MCF 10A (cell line): ENCODE data around the gene MAPKAPK5. TPM values are rescaled to one million over a fixed set of nuclear protein-coding genes. Genes with fewer than 3 reads are reported as not detected.
A peak's percentile ranks its signal among the peaks of the same experiment; 100 is the strongest.

Experiments
- Bru-seq: library from RNA; stranded (reverse); fragments of 400-500 nt; gene quantifications from one replicate; lab custom pipeline; 2021; lab: Mats Ljungman, UMichigan
- BruChase-seq, 2 experiments: library from RNA; stranded (reverse); fragments of 400-500 nt; gene quantifications; one replicate each; lab custom pipeline; 2021; lab: Mats Ljungman, UMichigan
- BruUV-seq: library from RNA; stranded (reverse); fragments of 400-500 nt; replicated peaks from 2 replicates; lab custom pipeline; 2021; lab: Mats Ljungman, UMichigan
- CTCF ChIA-PET: fragments of 300-600 bp; sonication (Branson Sonifier 250); formaldehyde crosslinking; extraction: SDS; loops from one replicate; lab custom pipeline; 2021; ENCODE audit warnings: antibody characterized with exemption, inconsistent platforms; lab: Yijun Ruan, JAX
- POLR2A ChIA-PET: fragments of 300-600, 350-650 bp; sonication (Branson Sonifier 250); formaldehyde crosslinking; extraction: SDS; loops from one replicate; lab custom pipeline; 2020; ENCODE audit warnings: antibody characterized with exemption, inconsistent platforms; lab: Yijun Ruan, JAX
- DNase-seq: peaks from one replicate; pipeline ENCODE4 v3.0.0-alpha.2; 2018; ENCODE audit not compliant: unreplicated experiment
- H3K27ac Mint-ChIP-seq: one replicate; pipeline ENCODE4 v1.8.0; 2022; ENCODE audit warnings: mild to moderate bottlenecking, low read depth, mixed read lengths; ENCODE audit not compliant: unreplicated experiment
- H3K27me3 Mint-ChIP-seq: one replicate; pipeline ENCODE4 v1.8.0; 2022; ENCODE audit warnings: mixed read lengths; ENCODE audit not compliant: insufficient read depth, unreplicated experiment
- H3K36me3 Mint-ChIP-seq: one replicate; pipeline ENCODE4 v1.8.0; 2022; ENCODE audit warnings: mild to moderate bottlenecking, moderate library complexity, mixed read lengths; ENCODE audit not compliant: insufficient read depth, unreplicated experiment
- H3K4me1 Mint-ChIP-seq: one replicate; pipeline ENCODE4 v1.8.0; 2022; ENCODE audit warnings: mixed read lengths; ENCODE audit not compliant: insufficient read depth, unreplicated experiment
- H3K4me3 Mint-ChIP-seq: one replicate; pipeline ENCODE4 v1.8.0; 2022; ENCODE audit warnings: mild to moderate bottlenecking, moderate library complexity, mixed read lengths; ENCODE audit not compliant: unreplicated experiment
- H3K9me3 Mint-ChIP-seq: one replicate; pipeline ENCODE4 v1.8.0; 2022; ENCODE audit warnings: mixed read lengths; ENCODE audit not compliant: unreplicated experiment
- CTCF ChIP-seq: fragments of 200-600 bp; IDR thresholded peaks from one replicate; pipeline ENCODE4 v1.8.0; 2022; ENCODE audit warnings: antibody characterized with exemption, mild to moderate bottlenecking; ENCODE audit not compliant: unreplicated experiment
- intact Hi-C: fragments of 100-400 bp; cut with micrococcal nuclease; formaldehyde crosslinking; loops from 2 replicates; pipeline ENCODE4 v1.14.1; 2022
- long read RNA-seq: library from polyadenylated mRNA; stranded (forward); transcript quantifications from one replicate; pipeline ENCODE4 v2.0.0, GENCODE V29; 2022
- total RNA-seq: library from RNA; stranded (reverse); gene quantifications from 2 replicates; pipeline ENCODE4 v1.2.3, GENCODE V29; 2022

MAPKAPK5 gene, protein sequence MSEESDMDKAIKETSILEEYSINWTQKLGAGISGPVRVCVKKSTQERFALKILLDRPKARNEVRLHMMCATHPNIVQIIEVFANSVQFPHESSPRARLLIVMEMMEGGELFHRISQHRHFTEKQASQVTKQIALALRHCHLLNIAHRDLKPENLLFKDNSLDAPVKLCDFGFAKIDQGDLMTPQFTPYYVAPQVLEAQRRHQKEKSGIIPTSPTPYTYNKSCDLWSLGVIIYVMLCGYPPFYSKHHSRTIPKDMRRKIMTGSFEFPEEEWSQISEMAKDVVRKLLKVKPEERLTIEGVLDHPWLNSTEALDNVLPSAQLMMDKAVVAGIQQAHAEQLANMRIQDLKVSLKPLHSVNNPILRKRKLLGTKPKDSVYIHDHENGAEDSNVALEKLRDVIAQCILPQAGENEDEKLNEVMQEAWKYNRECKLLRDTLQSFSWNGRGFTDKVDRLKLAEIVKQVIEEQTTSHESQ
- total RNA-seq (46.3 and 51.3 TPM in 2 replicates), Bru-seq, nascent RNA (percentile 83 among the genes with signal in this experiment), BruChase-seq, experiment 1, labeled RNA remaining after a 6-hour chase (percentile 81 among the genes with signal in this experiment), BruChase-seq, experiment 2, labeled RNA remaining after a 2-hour chase (percentile 82 among the genes with signal in this experiment)
- long read RNA-seq, full-length matches to known transcripts, result 63 of 108 reads
- long read RNA-seq, partial matches to known transcripts, result 0 of 108 reads
- long read RNA-seq, other reads (novel, unspliced or antisense), result 45 of 108 reads

GRCh38 chr12:111841750-111842555 is at the start of gene MAPKAPK5:
TSS of gene MAPKAPK5 (plus strand) at chr12:111842228. CDS start at chr12:111842734, 506 bp downstream.
- H3K27me3 Mint-ChIP-seq, result no peaks in the 10 kb centered on the region
- peaks cover 27% of the 10 kb centered on the region for H3K36me3 Mint-ChIP-seq
- intact Hi-C loops, result loop anchor here (10.0 kb wide), 1 partner anchor 543 kb away; the partner anchor contains the start of gene HECTD4

GRCh38 chr12:111792856-111793235 is 49.2 kb upstream of the MAPKAPK5 start:
- CTCF ChIA-PET, result interaction anchor here (0.6 to 0.9 kb wide), 2 partner anchors 20 to 253 kb away, joined by 3 read pairs; no protein-coding TSS in a partner anchor
- Mint-ChIP-seq H3K27me3 (no peaks in the 10 kb centered on the region), H3K4me1 (peaks cover 6% of the 10 kb centered on the region), H3K27ac (no peak overlapping the region), H3K36me3 (no peaks in the 10 kb centered on the region), H3K9me3 (no peaks in the 10 kb centered on the region), H3K4me3 (no peak overlapping the region)
- no peak for DNase-seq
- TF ChIP-seq CTCF, result no peak
- POLR2A ChIA-PET, result interaction anchor here (1.0 kb wide), 1 partner anchor 107 kb away, joined by 3 read pairs; the partner anchor contains the start of genes ACAD10 and BRAP
- BruUV-seq, result no TSS peak
- intact Hi-C loops, result no loop called here

More at GRCh38 chr12:111841750-111842555, at the start of gene MAPKAPK5:
- peak within 1 kb of the TSS; percentile 93 for H3K4me3 Mint-ChIP-seq
- peaks cover 26% of the 10 kb centered on the region for H3K4me1 Mint-ChIP-seq
- no TSS peak for BruUV-seq
- H3K27ac Mint-ChIP-seq, result peak within 1 kb of the TSS; percentile 99
- H3K9me3 Mint-ChIP-seq, result no peaks in the 10 kb centered on the region
- TF ChIP-seq CTCF, result no peak
- CTCF ChIA-PET, result interaction anchor here (0.8 to 2.1 kb wide), 3 partner anchors 9 to 89 kb away, joined by 3 to 7 read pairs (median 3); no protein-coding TSS in a partner anchor
- POLR2A ChIA-PET, result interaction anchor here (0.7 to 3.6 kb wide), 22 partner anchors 7 to 1095 kb away, joined by 3 to 26 read pairs (median 5); partner anchors contain the start of genes ACAD10, BRAP, ERP29 and TMEM116
- peak; percentile 92 for DNase-seq

DNA sequence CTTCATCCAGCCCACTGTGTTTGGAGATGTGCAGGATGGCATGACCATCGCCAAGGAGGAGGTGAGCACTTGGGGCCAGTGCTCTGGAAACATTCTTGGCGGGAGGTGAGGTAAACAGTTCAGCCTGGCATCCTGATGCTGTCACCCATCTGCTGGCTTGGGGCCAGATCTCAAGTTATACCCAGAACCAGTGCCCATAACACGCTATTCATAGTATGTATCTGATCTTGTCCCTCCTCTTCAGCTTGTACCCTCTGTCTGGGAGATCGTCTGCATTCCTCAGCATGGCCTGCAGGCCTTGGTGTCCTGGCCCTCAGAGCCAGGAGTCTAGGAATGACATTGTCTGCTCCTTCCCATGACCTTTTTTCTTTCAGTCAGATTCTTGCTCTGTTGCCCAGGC is 43.8 kb upstream of the MAPKAPK5 start:
- ChIA-PET CTCF (interaction anchor here (0.7 to 2.1 kb wide), 4 partner anchors 10 to 53 kb away, joined by 3 to 9 read pairs (median 5); no protein-coding TSS in a partner anchor), POLR2A (interaction anchor here (0.8 kb wide), 1 partner anchor 112 kb away, joined by 3 read pairs; the partner anchor contains the start of genes ACAD10 and BRAP)
- TF ChIP-seq CTCF, result no peak
- intact Hi-C loops, result no loop called here
- no peaks in the 10 kb centered on the region for H3K27me3 Mint-ChIP-seq
- no peaks in the 10 kb centered on the region for H3K9me3 Mint-ChIP-seq
- no peak overlapping the region for H3K4me3 Mint-ChIP-seq
- no peaks in the 10 kb centered on the region for H3K4me1 Mint-ChIP-seq
- H3K27ac Mint-ChIP-seq, result no peak overlapping the region
- H3K36me3 Mint-ChIP-seq, result peaks cover 5% of the 10 kb centered on the region
- no TSS peak for BruUV-seq
- DNase-seq, result no peak
